Fibroblast of skin of right biceps (primary cell): ENCODE measurements around the gene LUZP2.
"Not testable (repeated sequence)": the region's sequence is repeated elsewhere in the genome, so short reads cannot be mapped to it uniquely, and the experiment has no call there.

Experiments used
- DNase-seq: peaks from one replicate; pipeline ENCODE4 v3.0.0-alpha.2; 2013

LUZP2 gene

DNA sequence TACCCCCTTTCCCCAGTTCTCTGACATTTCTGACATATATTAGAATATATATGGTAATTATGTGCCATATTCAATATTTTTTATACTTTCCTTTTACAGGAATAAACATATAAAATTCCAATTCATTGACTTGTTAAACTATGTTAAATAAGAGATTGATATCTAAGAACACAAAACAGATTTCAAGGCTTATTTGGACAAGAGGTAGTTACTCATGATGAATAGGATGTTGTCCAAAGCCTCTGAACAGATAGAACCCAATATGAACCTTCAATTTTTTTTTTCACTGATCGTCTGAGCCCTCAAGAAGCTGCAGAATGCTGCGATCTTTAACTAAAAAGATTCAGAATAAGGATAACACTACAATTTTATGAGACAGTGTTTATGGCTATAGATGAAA is 340.3 kb downstream of the LUZP2 start:
- no peak for DNase-seq

DNA sequence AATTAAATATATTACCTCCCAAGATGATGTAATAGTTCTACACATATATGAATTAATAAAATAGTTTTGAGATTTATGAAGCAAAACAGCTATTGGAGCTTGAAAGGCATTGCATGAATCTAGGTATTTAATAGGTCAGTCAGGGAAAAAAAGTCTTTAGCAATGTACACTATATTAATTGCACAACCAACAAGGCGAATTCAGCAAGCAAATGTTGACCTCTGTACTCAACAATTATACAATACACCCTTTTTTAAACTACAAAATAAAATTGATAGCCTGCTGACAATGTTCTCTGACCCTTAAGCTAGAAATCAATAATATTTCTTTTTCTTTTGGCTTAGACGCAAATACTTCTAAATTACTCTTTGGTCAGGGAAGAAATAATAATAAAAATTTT is 345.5 kb downstream of the LUZP2 start:
- DNase-seq, result no peak

DNA sequence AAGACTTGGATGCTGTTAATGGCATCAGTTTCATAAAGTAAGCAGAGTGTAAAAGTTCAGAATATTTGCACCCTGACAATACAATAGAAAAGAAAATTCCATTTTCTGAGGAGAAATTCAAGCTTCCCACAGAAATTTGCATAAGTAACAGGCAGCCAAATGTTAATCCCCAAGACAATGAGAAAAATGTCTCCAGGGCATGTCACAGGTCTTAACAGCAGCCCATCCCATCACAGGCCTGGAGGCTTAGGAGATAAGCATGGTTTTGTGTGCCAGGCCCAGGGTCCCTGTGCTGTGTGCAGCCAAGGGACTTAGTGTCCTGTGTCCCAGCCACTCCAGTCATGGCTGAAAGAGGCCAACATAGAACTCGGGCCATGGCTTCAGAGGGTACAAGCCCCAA is 347.6 kb downstream of the LUZP2 start:
- no peak for DNase-seq

DNA sequence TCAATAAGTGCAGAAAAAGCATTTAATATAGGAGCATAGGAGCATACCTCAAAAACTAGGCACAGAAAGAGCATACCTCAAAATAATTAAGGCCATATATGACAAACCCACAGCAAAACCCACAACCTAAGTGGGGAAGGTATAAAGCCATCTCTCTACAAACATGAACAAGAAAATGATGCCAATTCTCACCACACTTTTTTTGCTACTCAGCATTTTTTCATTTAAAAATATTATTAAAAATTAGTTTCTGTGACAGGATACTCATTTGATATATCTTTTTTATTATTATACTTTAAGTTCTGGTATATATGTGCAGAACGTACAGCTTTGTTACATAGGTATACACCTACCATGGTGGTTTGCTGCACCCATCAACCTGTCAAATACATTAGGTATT is 352.0 kb downstream of the LUZP2 start:
- no peak for DNase-seq

DNA sequence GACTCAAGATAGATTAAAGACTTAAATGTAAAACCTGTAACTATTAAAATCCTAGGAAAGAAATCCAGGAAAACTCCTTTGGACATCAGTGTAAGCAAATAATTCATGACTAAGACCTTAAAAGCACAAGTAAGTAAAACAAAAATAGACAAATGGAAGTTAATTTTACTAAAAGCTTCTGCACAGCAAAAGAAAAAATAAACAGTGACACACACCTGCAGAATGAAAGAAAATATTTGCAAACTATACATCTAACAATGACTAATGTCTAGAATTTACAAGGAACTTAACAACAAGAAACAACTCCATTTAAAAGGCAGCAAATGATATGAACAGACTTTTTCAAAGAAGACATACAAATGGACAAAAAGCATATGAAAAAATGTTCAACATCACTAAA is 359.1 kb downstream of the LUZP2 start:
- no peak for DNase-seq

DNA sequence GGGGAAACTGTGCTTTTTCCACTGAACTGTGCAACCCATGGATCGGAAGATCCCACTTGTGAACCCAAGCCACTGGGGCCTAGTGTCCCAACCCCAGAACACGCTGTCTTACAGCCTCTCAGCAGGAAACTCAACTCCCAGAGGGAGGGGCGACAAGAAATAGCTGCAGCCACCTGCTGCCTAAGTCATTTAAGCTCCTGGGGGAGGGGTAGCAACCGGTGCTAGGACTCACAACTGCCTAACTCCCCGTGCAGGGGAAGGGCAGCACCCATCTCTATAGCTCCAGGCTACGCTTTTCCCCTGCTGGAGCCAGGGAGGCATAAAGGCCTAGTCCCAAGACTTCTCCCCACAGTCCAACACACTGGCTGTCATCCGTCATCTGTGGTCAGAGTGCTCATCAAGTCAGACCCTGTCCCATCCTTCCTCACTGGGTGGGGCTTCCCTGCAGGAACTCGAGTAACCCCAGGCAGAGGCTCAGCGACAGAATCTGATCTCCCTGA is 363.0 kb downstream of the LUZP2 start:
- no peak for DNase-seq

DNA sequence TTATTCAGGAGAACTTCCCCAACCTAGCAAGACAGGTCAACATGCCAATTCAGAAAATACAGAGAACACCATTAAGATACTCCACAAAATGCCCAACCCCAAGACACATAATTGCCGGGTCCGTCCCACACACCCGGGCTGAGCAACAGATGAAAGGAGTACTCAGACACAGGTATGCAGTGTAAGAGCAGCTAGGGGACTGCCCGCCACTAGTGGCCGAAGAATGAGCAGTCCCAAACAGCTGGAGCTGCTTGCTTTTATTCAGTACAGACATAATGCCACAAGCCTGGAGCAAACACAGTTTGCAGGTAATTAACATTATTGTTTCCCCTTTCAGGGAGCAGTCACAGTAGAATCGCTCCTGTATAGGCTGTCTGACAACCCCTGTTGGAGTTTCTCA is 364.6 kb downstream of the LUZP2 start:
- DNase-seq, result no peak

DNA sequence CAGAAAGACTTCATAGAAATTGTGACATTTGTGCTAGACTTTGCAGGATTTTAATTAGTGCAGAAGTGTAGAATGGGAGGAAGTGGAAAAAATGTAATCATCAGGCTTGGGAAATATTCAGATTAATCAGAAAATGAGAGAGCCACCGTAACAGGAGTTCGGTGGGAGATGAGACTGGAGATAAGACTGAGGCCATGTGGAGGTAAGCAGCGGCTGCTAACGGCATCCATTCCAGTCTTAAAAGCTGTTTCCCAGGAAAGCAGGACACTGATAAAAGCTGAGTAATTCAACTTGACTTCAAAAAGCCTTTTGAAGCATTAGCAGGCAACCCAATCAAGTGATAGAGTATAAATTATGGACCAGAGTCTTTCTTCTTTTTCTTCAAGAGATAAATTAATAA is 369.9 kb downstream of the LUZP2 start:
- DNase-seq, result no peak

DNA sequence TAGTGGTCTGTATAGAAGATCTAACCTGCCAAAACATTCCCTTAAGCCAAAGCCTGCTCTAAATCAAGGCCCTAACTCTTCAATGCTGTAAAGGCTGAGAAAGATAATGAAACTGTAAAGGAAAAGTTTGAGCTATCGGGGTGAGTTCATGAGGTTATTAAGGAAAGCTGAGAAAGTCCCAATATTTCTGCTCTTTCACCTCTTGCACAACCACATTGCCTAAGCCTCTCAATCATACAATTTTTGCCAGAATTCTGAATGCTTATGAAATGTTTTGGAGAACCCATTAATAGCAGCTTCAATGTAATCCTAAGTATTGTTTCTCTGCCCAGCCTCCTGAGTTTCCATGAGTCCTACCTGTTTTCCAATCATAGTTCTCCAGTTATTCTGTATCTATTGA is 373.2 kb downstream of the LUZP2 start:
- no peak for DNase-seq

DNA sequence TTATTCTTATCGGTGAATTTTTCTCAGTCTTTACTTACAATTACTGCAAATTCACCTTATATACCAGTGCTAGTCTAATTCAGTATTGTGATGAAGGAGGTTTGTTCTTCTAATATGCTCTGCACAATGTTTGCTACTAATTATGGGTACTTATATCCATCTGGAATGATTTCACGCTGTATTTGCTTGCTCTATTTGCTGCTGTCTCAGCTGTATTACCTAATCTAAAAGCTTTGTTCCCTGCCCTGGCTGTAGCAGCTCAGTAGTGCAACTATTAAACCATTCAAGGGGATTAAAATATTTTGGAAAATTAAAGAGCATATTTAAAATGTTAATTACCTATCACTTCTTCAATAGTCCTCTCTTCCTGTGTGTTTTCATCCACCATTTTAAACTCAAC is 375.3 kb downstream of the LUZP2 start:
- no peak for DNase-seq

DNA sequence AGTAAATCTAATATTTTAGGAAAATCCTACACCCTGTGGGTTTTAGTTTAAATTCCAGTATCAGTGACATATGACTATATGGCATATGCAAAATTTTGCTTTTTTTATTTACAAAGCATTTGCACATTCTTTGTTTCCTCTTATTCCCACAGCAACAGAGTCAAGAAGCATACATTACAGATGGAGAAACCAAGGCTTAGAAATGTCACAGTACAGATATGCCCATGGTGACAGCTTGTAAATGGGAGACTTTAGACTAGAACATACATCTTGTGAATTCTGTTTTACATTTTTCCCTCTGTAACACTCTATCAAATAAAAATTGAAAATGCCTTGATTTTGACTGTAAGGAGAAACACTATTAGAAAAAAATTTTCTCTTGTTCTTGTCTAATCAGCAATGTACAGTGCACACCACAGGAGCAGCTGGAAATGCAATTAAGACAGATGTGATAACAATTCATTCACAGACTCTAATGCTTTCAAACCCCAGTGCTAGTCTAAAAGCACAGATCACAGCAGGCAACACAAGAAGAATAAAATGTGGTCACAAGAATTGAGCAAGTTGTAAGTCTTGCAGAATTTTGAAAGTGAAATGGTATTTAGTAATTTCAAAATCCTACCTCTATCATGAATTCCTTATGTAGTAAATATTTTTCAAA is 375.9 kb downstream of the LUZP2 start:
- DNase-seq, result no peak

DNA sequence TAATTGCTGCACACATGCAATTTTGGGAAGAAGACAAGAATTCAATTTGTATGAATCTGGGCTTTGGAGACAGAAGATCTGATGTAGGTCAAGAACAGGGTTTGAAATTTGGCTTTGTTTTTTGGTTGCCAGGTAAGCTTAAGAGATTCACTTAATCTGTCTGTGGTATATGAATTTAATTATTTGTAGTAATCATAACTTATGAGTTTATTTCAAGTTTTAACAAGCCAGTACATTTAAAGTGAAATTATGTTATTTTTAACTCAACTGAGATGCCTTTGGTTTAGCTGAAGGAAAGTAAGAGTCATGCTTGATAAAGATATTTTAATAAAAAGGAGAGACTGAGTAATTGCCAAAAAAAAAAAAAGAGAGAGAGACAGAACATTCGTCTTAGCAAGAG is 384.1 kb downstream of the LUZP2 start:
- DNase-seq, result no peak

DNA sequence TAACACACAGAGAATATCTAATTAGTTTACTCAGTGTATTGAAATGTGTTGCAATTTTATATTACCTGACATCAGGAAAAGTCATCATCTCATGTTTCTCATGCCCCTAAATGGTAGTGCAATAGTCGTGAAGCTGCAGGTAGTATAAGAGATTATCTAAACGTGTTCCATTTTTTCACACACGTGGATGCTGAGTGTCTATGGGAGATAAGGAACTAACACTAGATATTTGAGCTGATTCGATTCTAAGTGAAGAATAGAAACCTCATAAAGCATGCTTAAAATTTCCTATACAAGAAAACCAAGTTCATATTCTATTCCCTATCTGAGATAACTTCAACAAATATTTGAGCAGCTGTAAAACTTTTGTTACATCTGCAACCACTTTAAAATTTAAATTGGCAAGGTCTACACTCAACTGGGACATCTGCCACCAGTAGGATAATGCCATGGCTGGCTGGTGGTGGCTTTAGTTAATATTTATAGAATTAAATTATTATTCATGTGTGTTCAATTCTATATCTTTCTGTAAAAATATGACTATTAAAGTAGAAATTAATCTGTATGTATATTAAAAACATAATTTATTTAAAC is 388.8 kb downstream of the LUZP2 start:
- DNase-seq, result no peak

DNA sequence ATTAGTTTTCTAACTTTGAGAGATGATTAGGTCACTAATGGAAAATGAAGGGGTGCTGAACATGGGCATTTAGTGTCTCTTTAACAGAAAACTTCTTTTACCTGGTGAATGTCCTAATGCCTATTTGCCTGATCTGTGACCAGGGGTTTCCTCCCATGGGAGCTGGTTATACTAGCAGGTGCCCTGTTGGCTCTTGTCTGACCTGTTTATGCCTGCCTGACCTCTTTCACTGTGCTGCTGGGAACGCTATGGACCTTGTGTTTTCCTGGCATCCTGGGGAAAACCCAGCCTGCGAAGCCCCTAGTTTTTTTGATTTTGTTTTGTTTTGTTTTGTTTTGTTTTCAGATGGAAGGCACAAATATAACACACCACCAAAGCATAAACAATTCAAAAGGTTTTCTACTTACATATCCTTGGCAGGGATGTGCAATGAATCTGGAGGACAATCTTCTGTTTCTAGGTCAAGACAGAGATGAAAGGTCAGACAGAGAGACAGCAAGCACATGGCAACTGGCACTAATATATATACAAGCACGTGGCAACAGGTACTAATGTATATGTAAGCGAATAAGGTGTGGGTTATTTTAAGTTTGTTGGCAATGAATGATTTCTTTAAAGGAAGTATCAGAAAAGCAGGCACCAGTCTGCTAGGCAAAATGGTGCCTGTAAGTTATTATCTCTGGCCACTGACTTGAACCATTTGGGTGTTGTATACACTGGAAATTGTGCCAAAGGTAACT is 390.2 kb downstream of the LUZP2 start:
- no peak for DNase-seq

DNA sequence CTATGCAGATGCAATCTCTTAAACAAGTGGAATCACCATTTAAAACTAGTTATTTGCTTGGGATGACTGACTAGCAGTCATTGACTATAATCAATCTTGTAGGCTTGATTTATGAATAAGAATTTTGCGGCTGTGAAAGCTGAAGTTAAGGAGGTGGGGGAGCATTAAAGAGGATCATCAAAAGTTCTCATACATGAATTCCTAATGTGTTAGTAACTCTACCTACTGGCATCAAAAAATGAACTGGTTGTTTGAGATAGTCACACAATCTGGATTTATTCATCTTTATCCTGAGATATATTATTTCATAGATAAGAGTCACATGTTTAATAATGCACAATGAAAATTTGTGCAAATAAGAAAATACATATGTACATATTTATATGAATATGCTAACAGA is 393.6 kb downstream of the LUZP2 start:
- no peak for DNase-seq

DNA sequence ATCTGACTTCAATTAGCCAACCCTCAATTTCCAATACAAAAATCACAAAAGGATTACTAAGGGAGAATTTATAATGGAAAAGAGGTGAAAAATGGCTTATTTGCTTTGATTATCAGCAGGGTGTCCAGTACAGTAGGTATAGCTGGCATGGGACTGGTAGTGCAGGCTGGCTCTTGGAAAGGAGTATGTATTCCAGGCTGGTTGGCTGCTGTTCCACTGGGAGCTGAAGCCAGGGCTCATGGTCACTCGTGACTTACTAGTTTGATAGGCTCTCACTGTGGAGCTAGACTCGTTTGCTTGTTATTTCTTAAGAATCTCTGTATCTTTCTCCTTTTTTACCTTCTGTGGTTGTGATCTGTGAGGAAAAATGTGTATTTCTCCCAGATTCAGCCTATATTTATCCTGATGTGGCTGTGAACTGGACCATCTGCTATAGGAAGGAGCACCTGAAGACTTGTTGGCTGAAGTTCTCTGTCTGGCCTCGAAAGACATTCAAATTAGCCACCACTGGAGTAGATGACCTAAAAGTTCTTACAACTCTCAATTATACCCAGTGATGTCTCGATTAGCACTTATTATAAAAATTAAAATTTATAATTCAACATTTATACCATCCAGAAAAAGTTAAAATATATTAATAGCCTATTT is 395.1 kb downstream of the LUZP2 start:
- not testable (repeated sequence) for DNase-seq

DNA sequence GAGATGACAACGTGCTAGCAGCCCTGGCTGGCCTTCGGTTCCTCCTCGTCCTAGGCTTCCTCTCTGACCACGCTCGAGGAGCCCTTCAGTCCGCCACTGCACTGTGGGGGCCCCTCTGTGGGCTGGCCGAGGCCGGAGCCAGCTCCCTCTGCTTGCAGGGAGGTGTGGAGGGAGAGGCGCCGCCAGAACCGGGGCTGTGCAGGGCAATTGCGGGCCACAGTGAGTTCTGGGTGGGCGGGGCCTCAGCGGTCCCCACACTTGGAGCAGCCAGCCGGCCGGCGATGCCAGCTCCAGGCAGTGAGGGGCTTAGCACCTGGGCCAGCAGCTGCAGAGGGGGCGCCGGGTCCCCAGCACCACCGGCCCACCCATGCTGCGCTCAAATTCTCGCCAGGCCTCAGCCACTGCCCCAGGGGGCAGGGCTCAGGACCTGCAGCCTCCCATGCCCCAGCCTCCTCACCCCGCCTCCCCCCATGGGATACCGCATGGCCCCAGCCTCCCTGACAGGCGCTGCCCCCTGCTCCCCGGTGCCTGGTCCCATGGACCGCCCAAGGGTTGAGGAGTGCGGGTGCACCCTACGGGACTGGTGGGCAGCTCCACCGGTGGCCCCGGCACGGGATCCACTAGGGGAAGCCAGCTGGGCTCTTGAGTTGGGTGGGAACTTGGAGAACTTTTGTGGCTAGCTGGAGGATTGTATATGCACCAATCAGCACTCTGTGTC is 399.4 kb downstream of the LUZP2 start:
- no peak for DNase-seq

DNA sequence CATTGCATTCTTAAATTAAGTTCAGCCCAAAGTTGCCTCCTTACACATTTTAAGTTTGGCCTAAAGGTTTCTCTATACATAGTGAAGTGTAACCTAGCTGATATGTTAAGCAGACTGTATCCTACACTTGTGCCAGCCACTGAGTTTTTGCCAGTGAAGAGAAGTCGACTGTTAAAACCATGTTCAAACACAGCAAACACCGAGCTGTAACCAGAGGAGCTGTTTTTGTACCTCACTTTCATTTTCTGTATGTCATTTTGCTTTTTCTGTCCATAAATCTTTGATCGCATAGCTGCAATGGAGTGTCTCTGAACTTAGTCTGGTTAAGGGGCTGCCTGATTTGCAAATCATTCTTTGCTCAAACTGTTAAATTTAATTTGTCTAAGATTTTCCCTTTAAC is 403.7 kb downstream of the LUZP2 start:
- no peak for DNase-seq

DNA sequence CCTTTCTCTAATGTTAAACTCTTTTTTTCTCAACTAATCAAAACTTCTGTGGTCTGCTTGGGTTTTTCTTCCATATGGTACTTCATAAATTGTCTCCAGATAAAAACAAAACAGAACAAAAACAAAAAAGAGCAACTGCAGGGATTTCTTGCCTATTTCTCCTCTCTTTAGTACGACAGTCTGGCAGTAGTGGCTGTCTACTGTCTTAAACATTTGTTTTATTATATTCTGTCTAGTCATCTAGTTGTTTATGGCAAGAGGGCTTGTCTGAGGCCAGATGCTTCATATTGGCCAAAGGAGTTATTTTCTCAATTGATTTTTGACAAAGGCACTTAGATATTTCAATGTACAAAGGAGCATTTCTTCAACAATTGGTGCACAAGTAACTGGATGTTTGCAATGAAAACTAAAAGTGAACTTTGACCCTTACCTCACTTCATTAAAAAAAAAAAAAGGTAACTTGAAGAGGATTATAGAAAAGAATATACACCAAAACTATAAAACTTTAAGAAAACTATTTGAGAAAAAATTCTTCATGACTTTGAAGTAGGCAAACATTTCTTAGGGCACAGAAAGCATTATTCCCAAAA is 404.2 kb downstream of the LUZP2 start:
- no peak for DNase-seq

DNA sequence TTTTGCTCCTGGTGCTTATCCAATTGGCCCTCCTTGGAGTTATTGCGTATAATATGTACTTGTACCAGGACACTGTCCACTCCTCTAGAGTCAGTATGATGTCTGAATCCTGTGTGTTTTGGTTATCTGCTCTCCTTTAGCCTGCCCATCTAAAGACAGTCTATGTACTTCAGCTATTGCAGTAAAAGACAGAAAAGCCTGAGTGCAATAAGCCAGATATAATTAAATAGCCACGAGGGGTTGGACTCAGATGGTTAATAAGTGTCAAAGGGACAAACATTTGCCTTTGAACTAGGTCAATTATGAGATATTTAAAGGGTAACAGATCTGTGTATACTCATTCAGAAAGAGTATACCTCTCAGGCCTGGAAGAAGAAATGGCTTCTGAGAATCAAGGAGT is 406.7 kb downstream of the LUZP2 start:
- DNase-seq, result no peak

DNA sequence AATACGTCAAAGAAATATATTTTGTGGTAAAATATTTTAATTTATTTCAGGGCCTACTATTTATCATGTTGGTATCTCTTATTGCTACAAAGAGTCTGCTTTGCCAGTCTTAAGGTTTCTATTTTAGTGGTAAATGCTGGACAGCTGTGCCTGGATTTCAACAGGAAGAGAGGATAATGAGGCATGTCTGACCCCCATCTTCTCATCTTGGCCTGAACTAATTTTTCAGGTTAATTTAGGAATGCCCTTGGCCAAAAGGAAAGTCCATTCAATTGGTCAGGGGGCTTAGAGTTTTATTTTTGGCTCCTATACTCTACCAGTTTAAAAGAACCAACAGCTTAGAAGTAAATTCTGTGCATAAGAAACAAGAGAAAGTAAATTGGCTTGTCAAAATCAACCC is 428.2 kb downstream of the LUZP2 start:
- no peak for DNase-seq

DNA sequence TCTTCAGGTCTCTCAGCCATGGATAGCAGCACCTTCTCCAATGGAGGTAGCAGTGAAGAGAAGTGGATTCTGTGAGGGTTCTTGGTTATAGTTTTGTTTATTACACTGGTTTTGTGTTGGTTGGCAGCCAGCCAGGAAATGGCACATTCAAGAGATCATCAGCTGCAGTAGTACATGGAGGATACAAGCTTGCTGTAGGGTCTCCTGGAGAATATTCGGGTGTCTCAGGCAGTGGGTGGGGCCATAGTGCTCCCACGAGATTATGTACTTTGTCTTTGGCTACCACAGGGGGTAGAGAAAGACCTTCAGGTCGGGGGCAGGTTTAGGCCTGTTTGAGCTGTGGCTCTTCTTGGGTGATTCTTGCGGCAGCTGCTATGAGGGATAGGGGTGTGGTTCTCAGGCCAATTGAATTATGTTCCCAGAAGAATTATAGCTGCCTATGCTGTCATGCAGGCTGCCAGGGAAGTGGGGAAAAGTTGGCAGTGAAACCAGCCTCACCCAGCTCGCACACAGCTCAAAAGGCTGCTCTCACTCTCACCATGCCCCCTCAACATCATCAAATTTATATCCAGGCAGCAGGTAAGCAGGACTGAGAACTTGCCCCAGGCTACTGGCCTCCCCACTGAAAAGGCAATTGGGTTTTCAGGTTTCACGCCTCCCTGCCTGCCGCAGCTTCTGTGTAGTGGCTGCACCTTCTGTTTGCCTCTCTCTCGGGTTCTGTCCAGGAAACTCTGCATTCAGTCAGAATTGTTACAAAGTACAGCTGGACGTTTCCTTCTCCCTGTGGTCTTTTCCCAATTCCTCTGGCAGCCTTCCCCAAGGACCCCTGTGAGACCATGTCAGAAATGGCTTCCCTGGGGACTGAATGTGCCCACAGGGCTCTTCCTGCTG is 435.5 kb downstream of the LUZP2 start:
- DNase-seq, result no peak
